Thoracic aorta (tissue), 2 donors: ENCODE data around the gene RPTOR. TPM values are rescaled to one million over a fixed set of nuclear protein-coding genes. Genes with fewer than 3 reads are reported as not detected.

Source experiments
- ATAC-seq: fragments of 150-250 bp; one replicate; pipeline ENCODE4 v1.8.0; 2017; ENCODE audit warnings: low read depth; ENCODE audit not compliant: insufficient number of reproducible peaks, low FRiP score
- DNase-seq: peaks from one replicate; pipeline ENCODE4 v3.0.0-alpha.2; 2020; ENCODE audit warnings: low spot score
- H3K27ac ChIP-seq, 2 donors: fragments of 200-600 bp; sonication (generic); 1 replicate in 1 of 2; 2 replicates in 1 of 2; pipeline ENCODE4 v1.5.1; 2016; ENCODE audit warnings: mild to moderate bottlenecking in 2 of 2, moderate library complexity in 2 of 2
- H3K27me3 ChIP-seq: fragments of 200-600 bp; sonication (generic); replicated peaks from 2 replicates; pipeline ENCODE4 v1.6.0; 2016; ENCODE audit warnings: mild to moderate bottlenecking; ENCODE audit not compliant: insufficient read depth
- H3K36me3 ChIP-seq: fragments of 200-600 bp; sonication (generic); one replicate; pipeline ENCODE4 v1.5.1; 2016
- H3K4me1 ChIP-seq, 2 donors: fragments of 200-600 bp; sonication (generic); 1 replicate in 1 of 2; 2 replicates in 1 of 2; pipeline versions ENCODE4 v1.5.1 to v1.6.0; 2016; ENCODE audit warnings: low read depth in 2 of 2, mild to moderate bottlenecking in 1 of 2; ENCODE audit not compliant: control insufficient read depth in 1 of 2
- H3K4me3 ChIP-seq: fragments of 200-600 bp; sonication (generic); 2 replicates; pipeline ENCODE4 v1.5.1; 2016; ENCODE audit warnings: mild to moderate bottlenecking
- H3K9me3 ChIP-seq: fragments of 200-600 bp; sonication (generic); 2 replicates; pipeline ENCODE4 v1.5.1; 2016
- CTCF ChIP-seq: fragments of 200-600 bp; sonication (generic); IDR thresholded peaks from one replicate; pipeline ENCODE4 v1.5.1; 2019; ENCODE audit warnings: antibody characterized with exemption
- total RNA-seq, 2 donors: library from RNA; depleted of rRNA; stranded (reverse); fragments of >200 nt; gene quantifications; one replicate each; pipeline versions ENCODE4 v1.1.0 to v1.2.3, GENCODE V29; 2016

Gene RPTOR
- total RNA-seq, 2 donors from 2014 or later = 42.0 to 47.4 TPM

GRCh38 chr17:80676564-80676963, 131.9 kb downstream of the RPTOR start:
- Histone ChIP-seq H3K36me3 (no peaks in the 10 kb centered on the region), H3K27me3 (no peaks in the 10 kb centered on the region), H3K27ac (no peak overlapping the region), H3K9me3 (no peaks in the 10 kb centered on the region), H3K4me3 (no peak overlapping the region), H3K4me1 (no peaks in the 10 kb centered on the region)
- TF ChIP-seq CTCF = no peak
- ATAC-seq (no peak), DNase-seq (no peak)

- Histone ChIP-seq H3K27me3 (no peaks in the 10 kb centered on the region), H3K4me3 (no peak overlapping the region), H3K4me1 (no peaks in the 10 kb centered on the region), H3K36me3 (no peaks in the 10 kb centered on the region), H3K27ac (no peak overlapping the region), H3K9me3 (no peaks in the 10 kb centered on the region)
- no peak for ATAC-seq
- no peak for TF ChIP-seq CTCF
- DNase-seq = no peak
Measured at GRCh38 chr17:80677214-80677756, 132.6 kb downstream of the RPTOR start.

- no peaks in the 10 kb centered on the region for H3K9me3 ChIP-seq
- H3K4me1 ChIP-seq = no peaks in the 10 kb centered on the region
- DNase-seq = no peak
- no peak for ATAC-seq
- H3K27ac ChIP-seq = no peak overlapping the region
- no peaks in the 10 kb centered on the region for H3K36me3 ChIP-seq
- no peaks in the 10 kb centered on the region for H3K27me3 ChIP-seq
- H3K4me3 ChIP-seq = no peak overlapping the region
- TF ChIP-seq CTCF = no peak
Measured at GRCh38 chr17:80679816-80680215, 135.2 kb downstream of the RPTOR start.

- no peak overlapping the region for H3K27ac ChIP-seq
- no peaks in the 10 kb centered on the region for H3K27me3 ChIP-seq
- ATAC-seq (no peak), DNase-seq (no peak)
- TF ChIP-seq CTCF = no peak
- no peak overlapping the region for H3K4me3 ChIP-seq
- no peaks in the 10 kb centered on the region for H3K4me1 ChIP-seq
- no peaks in the 10 kb centered on the region for H3K36me3 ChIP-seq
- no peaks in the 10 kb centered on the region for H3K9me3 ChIP-seq
Measured at GRCh38 chr17:80681215-80681614, 136.6 kb downstream of the RPTOR start.

GRCh38 chr17:80682372-80682771, 137.7 kb downstream of the RPTOR start:
- Histone ChIP-seq H3K9me3 (no peaks in the 10 kb centered on the region), H3K27me3 (no peaks in the 10 kb centered on the region), H3K4me3 (no peak overlapping the region), H3K36me3 (no peaks in the 10 kb centered on the region), H3K4me1 (no peaks in the 10 kb centered on the region), H3K27ac (no peak overlapping the region)
- ATAC-seq (no peak), DNase-seq (no peak)
- no peak for TF ChIP-seq CTCF
